Peyer's patch (tissue), 4 donors: ENCODE data around the gene RNF169.

Experiments
- POLR2A ChIP-seq, 2 donors: fragments of 450-650 bp; IDR thresholded peaks; one replicate each; pipeline ENCODE4 v1.5.1; 2017; ENCODE audit warnings: antibody characterized with exemption in 2 of 2, mild to moderate bottlenecking in 2 of 2, moderate library complexity in 2 of 2
- TF ChIP-seq, protein P1 (sequence below), 6 experiments: fragments of 450-650 bp in 4 of 6; fragments of 200-600 bp in 2 of 6; sonication (generic) in 1 of 6; IDR thresholded peaks; one replicate each; pipeline ENCODE4 v1.5.1; 2017 to 2019; ENCODE audit warnings: antibody characterized with exemption in 6 of 6, mild to moderate bottlenecking in 3 of 6, moderate library complexity in 1 of 6

DNA sequence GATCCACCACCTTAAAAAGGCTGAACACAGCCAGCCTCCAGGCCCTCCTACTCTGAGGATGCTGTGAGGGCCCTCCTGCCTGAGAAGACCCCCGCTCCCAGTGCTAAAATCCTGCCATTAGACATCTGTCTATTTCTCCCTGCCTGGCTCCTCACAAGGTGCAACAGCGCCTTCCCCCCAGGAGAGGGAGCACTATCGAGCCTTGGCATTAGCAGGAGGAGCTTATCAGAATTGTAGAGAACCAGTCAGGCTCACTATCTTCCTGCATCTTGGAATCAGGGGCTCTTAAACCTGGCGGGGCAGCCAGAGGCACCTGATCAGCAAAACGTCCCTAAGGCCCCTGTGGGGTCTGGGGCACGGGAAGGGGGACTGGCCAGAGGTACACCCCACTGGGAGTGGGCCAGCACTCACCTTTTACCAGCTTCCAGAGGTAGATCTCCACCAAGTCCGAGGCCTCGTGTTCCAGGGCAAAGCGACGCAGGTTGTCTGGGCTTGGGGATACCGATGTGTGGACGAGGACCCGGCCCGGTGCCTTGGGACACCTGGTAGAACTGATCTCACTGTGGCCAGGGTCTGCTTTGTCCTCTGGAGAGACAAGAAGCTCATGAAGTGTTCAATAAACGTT, 46.2 kb upstream of the RNF169 start:
- TF ChIP-seq, protein P1, sequence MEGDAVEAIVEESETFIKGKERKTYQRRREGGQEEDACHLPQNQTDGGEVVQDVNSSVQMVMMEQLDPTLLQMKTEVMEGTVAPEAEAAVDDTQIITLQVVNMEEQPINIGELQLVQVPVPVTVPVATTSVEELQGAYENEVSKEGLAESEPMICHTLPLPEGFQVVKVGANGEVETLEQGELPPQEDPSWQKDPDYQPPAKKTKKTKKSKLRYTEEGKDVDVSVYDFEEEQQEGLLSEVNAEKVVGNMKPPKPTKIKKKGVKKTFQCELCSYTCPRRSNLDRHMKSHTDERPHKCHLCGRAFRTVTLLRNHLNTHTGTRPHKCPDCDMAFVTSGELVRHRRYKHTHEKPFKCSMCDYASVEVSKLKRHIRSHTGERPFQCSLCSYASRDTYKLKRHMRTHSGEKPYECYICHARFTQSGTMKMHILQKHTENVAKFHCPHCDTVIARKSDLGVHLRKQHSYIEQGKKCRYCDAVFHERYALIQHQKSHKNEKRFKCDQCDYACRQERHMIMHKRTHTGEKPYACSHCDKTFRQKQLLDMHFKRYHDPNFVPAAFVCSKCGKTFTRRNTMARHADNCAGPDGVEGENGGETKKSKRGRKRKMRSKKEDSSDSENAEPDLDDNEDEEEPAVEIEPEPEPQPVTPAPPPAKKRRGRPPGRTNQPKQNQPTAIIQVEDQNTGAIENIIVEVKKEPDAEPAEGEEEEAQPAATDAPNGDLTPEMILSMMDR (IDR thresholded peaks at IDR 0.05) = peak; percentile 52 to 84 (median 74)
- TF ChIP-seq POLR2A (IDR thresholded peaks at IDR 0.05) = no peak
